ENCODE measurements around the gene GTPBP3. TPM values are rescaled to one million over a fixed set of nuclear protein-coding genes. Genes with fewer than 3 reads are reported as not detected.

The GTPBP3 gene
- total RNA-seq, 1 experiment from 2014 or later = 62.9 TPM

- H2BK20ac ChIP-seq (ENCODE audit: low read depth, low read length, poor library complexity, severe bottlenecking) = no peak overlapping the region
- H2BK15ac ChIP-seq (ENCODE audit: low read depth, low read length) = no peak overlapping the region
- no peak overlapping the region for H2BK120ac ChIP-seq (ENCODE audit: low read depth, low read length, poor library complexity, severe bottlenecking)
- WGBS (ENCODE audit: extremely low coverage, insufficient read length, low lambda C conversion rate) = no CpG with 5 or more reads among the region's 7 CpGs
- no peak overlapping the region for H3K23ac ChIP-seq (ENCODE audit: insufficient read length, low read depth, low read length)
- H4K91ac ChIP-seq (ENCODE audit: insufficient read length, low read depth, low read length) = no peak overlapping the region
- no peaks in the 10 kb centered on the region for H3K4me1 ChIP-seq (ENCODE audit: insufficient read depth, low read length)
- H3K79me1 ChIP-seq (ENCODE audit: insufficient read depth, low read depth, low read length, poor library complexity, severe bottlenecking) = no peaks in the 10 kb centered on the region
- H3K79me2 ChIP-seq (ENCODE audit: insufficient read depth, low read length) = no peaks in the 10 kb centered on the region
- Mint-ChIP-seq H3K4me1 (peaks cover 6 to 8% of the 10 kb centered on the region in 2 experiments), H3K27ac (no peak overlapping the region), H3K4me3 (no peak overlapping the region), H3K27me3 (ENCODE audit: low read depth) (no peaks in the 10 kb centered on the region; the same call in none of the 2 replicates), H3K9me3 (no peaks in the 10 kb centered on the region; a peak in 1 of 5 replicates), H3K36me3 (ENCODE audit: insufficient read depth in 1 of 3, low read depth in 3 of 3) (no peaks in the 10 kb centered on the region)
- no peak for DNase-seq
- H4K20me1 ChIP-seq (ENCODE audit: control insufficient read depth, insufficient read depth, insufficient read length) = no peaks in the 10 kb centered on the region
- H4K5ac ChIP-seq (ENCODE audit: insufficient read length, low read depth, low read length) = no peak overlapping the region
- no peaks in the 10 kb centered on the region for H3K23me2 ChIP-seq (ENCODE audit: insufficient read length, low read depth, low read length, poor library complexity, severe bottlenecking)
- no peaks in the 10 kb centered on the region for H3K27me3 ChIP-seq (ENCODE audit: insufficient read depth, low read length)
- H2AK5ac ChIP-seq (ENCODE audit: insufficient read length, low read length) = no peak overlapping the region
- H3K9ac ChIP-seq (ENCODE audit: extremely low read depth, insufficient read length, low read length) = no peak overlapping the region
- no peak overlapping the region for H3K18ac ChIP-seq (ENCODE audit: insufficient read length, low read depth, low read length)
- H2BK5ac ChIP-seq (ENCODE audit: insufficient read length, low read length) = no peak overlapping the region
- H3T11ph ChIP-seq (ENCODE audit: low read length) = no peak overlapping the region
- no peak overlapping the region for H3K14ac ChIP-seq (ENCODE audit: insufficient read depth, low read length)
- no peak overlapping the region for H2AFZ ChIP-seq (ENCODE audit: low read length)
- H3K27ac ChIP-seq (ENCODE audit: insufficient read length, low read depth, low read length) = no peak overlapping the region
- H3K4me2 ChIP-seq (ENCODE audit: insufficient read depth, insufficient read length, low read length) = no peak overlapping the region
- no peak overlapping the region for H3K4ac ChIP-seq (ENCODE audit: low read depth, low read length)
- H3K56ac ChIP-seq (ENCODE audit: insufficient read length, low read depth, low read length) = no peak overlapping the region
- no peak overlapping the region for H2BK12ac ChIP-seq (ENCODE audit: insufficient read length, low read depth, low read length)
- H3K9me3 ChIP-seq (ENCODE audit: control insufficient read depth, low read depth, low read length) = no peaks in the 10 kb centered on the region
- H4K8ac ChIP-seq (replicated peaks; ENCODE audit: insufficient read length, low read depth, low read length) = no peak overlapping the region
- TF ChIP-seq, protein P1, sequence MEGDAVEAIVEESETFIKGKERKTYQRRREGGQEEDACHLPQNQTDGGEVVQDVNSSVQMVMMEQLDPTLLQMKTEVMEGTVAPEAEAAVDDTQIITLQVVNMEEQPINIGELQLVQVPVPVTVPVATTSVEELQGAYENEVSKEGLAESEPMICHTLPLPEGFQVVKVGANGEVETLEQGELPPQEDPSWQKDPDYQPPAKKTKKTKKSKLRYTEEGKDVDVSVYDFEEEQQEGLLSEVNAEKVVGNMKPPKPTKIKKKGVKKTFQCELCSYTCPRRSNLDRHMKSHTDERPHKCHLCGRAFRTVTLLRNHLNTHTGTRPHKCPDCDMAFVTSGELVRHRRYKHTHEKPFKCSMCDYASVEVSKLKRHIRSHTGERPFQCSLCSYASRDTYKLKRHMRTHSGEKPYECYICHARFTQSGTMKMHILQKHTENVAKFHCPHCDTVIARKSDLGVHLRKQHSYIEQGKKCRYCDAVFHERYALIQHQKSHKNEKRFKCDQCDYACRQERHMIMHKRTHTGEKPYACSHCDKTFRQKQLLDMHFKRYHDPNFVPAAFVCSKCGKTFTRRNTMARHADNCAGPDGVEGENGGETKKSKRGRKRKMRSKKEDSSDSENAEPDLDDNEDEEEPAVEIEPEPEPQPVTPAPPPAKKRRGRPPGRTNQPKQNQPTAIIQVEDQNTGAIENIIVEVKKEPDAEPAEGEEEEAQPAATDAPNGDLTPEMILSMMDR (conservative IDR thresholded peaks at IDR 0.05) = no peak
Measured at GRCh38 chr19:17357078-17357666, 19.8 kb downstream of the GTPBP3 start.

Data from H9 (cell line).